ENCODE results near the gene TBC1D32.

TBC1D32 gene

GRCh38 chr6:121235386-121235785, 98.9 kb downstream of the TBC1D32 start:
- H2AK5ac ChIP-seq (ENCODE audit: low read depth, low read length), result no peak overlapping the region
- no peak overlapping the region for H3K18ac ChIP-seq (ENCODE audit: low read length)
- no peak overlapping the region for H2BK15ac ChIP-seq (ENCODE audit: low read length)
- no peak overlapping the region for H3K23ac ChIP-seq (ENCODE audit: low read depth, low read length, poor library complexity)
- no peak for DNase-seq (ENCODE audit: low spot score)
- H3K14ac ChIP-seq (ENCODE audit: low read length), result no peak overlapping the region
- H2AFZ ChIP-seq (ENCODE audit: low read length), result no peak overlapping the region
- H3K27me3 ChIP-seq (ENCODE audit: control insufficient read depth in 3 of 3, insufficient read depth in 3 of 3, low read depth in 1 of 3, low read length in 3 of 3), result no peaks in the 10 kb centered on the region
- no peak overlapping the region for H2BK120ac ChIP-seq (ENCODE audit: low read depth, low read length)
- H3K4me3 ChIP-seq (ENCODE audit: low read length in 2 of 2), result no peak overlapping the region
- no peak overlapping the region for H3K27ac ChIP-seq (replicated peaks; ENCODE audit: low read length)
- no CpG with 5 or more reads among the region's 3 CpGs for WGBS, 2 donors (ENCODE audit: extremely low coverage in 2 of 2, insufficient read length in 2 of 2, insufficient replicate concordance in 1 of 2)
- no peak overlapping the region for H2BK5ac ChIP-seq (ENCODE audit: low read length)
- H4K91ac ChIP-seq (ENCODE audit: low read depth, low read length, poor library complexity), result no peak overlapping the region
- no peak overlapping the region for H2BK12ac ChIP-seq (ENCODE audit: low read length)
- no peaks in the 10 kb centered on the region for H3K36me3 ChIP-seq (replicated peaks in 1 of 2; ENCODE audit: control insufficient read depth in 2 of 2, insufficient read depth in 2 of 2, low read length in 2 of 2)
- H3K4me1 ChIP-seq (ENCODE audit: control insufficient read depth in 2 of 2, insufficient read depth in 1 of 2, low read depth in 1 of 2, low read length in 2 of 2), result peaks cover 0 to 2% of the 10 kb centered on the region in 2 donors
- H3K79me1 ChIP-seq (ENCODE audit: low read depth, low read length), result no peaks in the 10 kb centered on the region
- no peak overlapping the region for H3K9ac ChIP-seq (ENCODE audit: low read depth, low read length, poor library complexity)
- H3K9me3 ChIP-seq (replicated peaks in 1 of 2; ENCODE audit: control insufficient read depth in 2 of 2, insufficient read depth in 1 of 2, low read depth in 1 of 2, low read length in 2 of 2), result no peaks in the 10 kb centered on the region
- no peak overlapping the region for H3K4me2 ChIP-seq (ENCODE audit: insufficient read depth, low read length, poor library complexity, severe bottlenecking)
- H4K8ac ChIP-seq (ENCODE audit: low read depth, low read length), result no peak overlapping the region
- H3K4ac ChIP-seq (ENCODE audit: low read length), result no peak overlapping the region

DNA sequence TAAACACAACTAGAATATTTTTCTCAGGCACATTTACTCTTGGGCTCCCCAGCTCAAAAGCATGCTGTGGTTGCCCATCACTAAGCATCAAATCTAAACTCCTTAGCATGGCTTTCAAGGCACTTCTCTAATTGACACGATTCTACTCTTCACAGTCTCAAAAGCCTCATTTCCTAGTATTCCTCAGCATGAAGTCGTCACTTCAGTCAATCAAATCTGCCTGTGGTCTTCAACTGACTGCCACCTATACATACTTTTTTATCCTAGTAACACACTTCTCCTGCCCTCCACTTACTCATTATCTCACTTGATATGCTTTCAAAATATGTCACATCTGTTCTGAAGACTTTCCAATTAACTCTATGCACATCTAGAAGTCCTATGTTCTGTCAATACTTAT, 110.3 kb downstream of the TBC1D32 start:
- Histone ChIP-seq H2AFZ (ENCODE audit: low read length) (no peak overlapping the region), H3K9ac (ENCODE audit: low read depth, low read length, poor library complexity) (no peak overlapping the region), H2BK15ac (ENCODE audit: low read length) (no peak overlapping the region), H3K4me1 (ENCODE audit: control insufficient read depth in 2 of 2, insufficient read depth in 1 of 2, low read depth in 1 of 2, low read length in 2 of 2) (peaks cover 0 to 3% of the 10 kb centered on the region in 2 donors), H3K4ac (ENCODE audit: low read length) (no peak overlapping the region), H3K36me3 (replicated peaks in 1 of 2; ENCODE audit: control insufficient read depth in 2 of 2, insufficient read depth in 2 of 2, low read length in 2 of 2) (no peaks in the 10 kb centered on the region), H3K27ac (replicated peaks; ENCODE audit: low read length) (no peak overlapping the region), H3K9me3 (replicated peaks in 1 of 2; ENCODE audit: control insufficient read depth in 2 of 2, insufficient read depth in 1 of 2, low read depth in 1 of 2, low read length in 2 of 2) (no peaks in the 10 kb centered on the region), H3K18ac (ENCODE audit: low read length) (no peak overlapping the region), H4K8ac (ENCODE audit: low read depth, low read length) (no peak overlapping the region), H3K14ac (ENCODE audit: low read length) (no peak overlapping the region), H3K4me3 (ENCODE audit: low read length in 2 of 2) (no peak overlapping the region), H3K79me1 (ENCODE audit: low read depth, low read length) (no peaks in the 10 kb centered on the region), H3K27me3 (ENCODE audit: control insufficient read depth in 3 of 3, insufficient read depth in 3 of 3, low read depth in 1 of 3, low read length in 3 of 3) (no peaks in the 10 kb centered on the region), H2BK5ac (ENCODE audit: low read length) (no peak overlapping the region), H3K23ac (ENCODE audit: low read depth, low read length, poor library complexity) (no peak overlapping the region), H3K4me2 (ENCODE audit: insufficient read depth, low read length, poor library complexity, severe bottlenecking) (no peak overlapping the region), H2AK5ac (ENCODE audit: low read depth, low read length) (no peak overlapping the region), H2BK12ac (ENCODE audit: low read length) (no peak overlapping the region), H2BK120ac (ENCODE audit: low read depth, low read length) (no peak overlapping the region), H4K91ac (ENCODE audit: low read depth, low read length, poor library complexity) (no peak overlapping the region)
- WGBS, 2 donors (ENCODE audit: extremely low coverage in 2 of 2, insufficient read length in 2 of 2, insufficient replicate concordance in 1 of 2), result no CpG with 5 or more reads among the region's 2 CpGs
- no peak for DNase-seq (ENCODE audit: low spot score)

- Histone ChIP-seq H3K27ac (replicated peaks; ENCODE audit: low read length) (no peak overlapping the region), H2AK5ac (ENCODE audit: low read depth, low read length) (no peak overlapping the region), H3K36me3 (replicated peaks in 1 of 2; ENCODE audit: control insufficient read depth in 2 of 2, insufficient read depth in 2 of 2, low read length in 2 of 2) (no peaks in the 10 kb centered on the region), H3K4me2 (ENCODE audit: insufficient read depth, low read length, poor library complexity, severe bottlenecking) (no peak overlapping the region), H3K4me3 (ENCODE audit: low read length in 2 of 2) (no peak overlapping the region), H2AFZ (ENCODE audit: low read length) (no peak overlapping the region), H3K4ac (ENCODE audit: low read length) (no peak overlapping the region), H3K4me1 (ENCODE audit: control insufficient read depth in 2 of 2, insufficient read depth in 1 of 2, low read depth in 1 of 2, low read length in 2 of 2) (peaks cover 0 to 3% of the 10 kb centered on the region in 2 donors), H3K79me1 (ENCODE audit: low read depth, low read length) (no peaks in the 10 kb centered on the region), H3K23ac (ENCODE audit: low read depth, low read length, poor library complexity) (no peak overlapping the region), H3K18ac (ENCODE audit: low read length) (no peak overlapping the region), H4K8ac (ENCODE audit: low read depth, low read length) (no peak overlapping the region), H3K9me3 (replicated peaks in 1 of 2; ENCODE audit: control insufficient read depth in 2 of 2, insufficient read depth in 1 of 2, low read depth in 1 of 2, low read length in 2 of 2) (no peaks in the 10 kb centered on the region), H2BK15ac (ENCODE audit: low read length) (no peak overlapping the region), H4K91ac (ENCODE audit: low read depth, low read length, poor library complexity) (no peak overlapping the region), H3K27me3 (ENCODE audit: control insufficient read depth in 3 of 3, insufficient read depth in 3 of 3, low read depth in 1 of 3, low read length in 3 of 3) (no peaks in the 10 kb centered on the region), H2BK120ac (ENCODE audit: low read depth, low read length) (no peak overlapping the region), H2BK5ac (ENCODE audit: low read length) (no peak overlapping the region), H3K9ac (ENCODE audit: low read depth, low read length, poor library complexity) (no peak overlapping the region), H2BK12ac (ENCODE audit: low read length) (no peak overlapping the region), H3K14ac (ENCODE audit: low read length) (no peak overlapping the region)
- WGBS, 2 donors (ENCODE audit: extremely low coverage in 2 of 2, insufficient read length in 2 of 2, insufficient replicate concordance in 1 of 2), result no CpG with 5 or more reads among the region's 2 CpGs
- no peak for DNase-seq (ENCODE audit: low spot score)
Measured at GRCh38 chr6:121223212-121223611, 111.1 kb downstream of the TBC1D32 start.

GRCh38 chr6:121222656-121223055, 111.6 kb downstream of the TBC1D32 start:
- Histone ChIP-seq H3K9ac (ENCODE audit: low read depth, low read length, poor library complexity) (no peak overlapping the region), H3K27ac (replicated peaks; ENCODE audit: low read length) (no peak overlapping the region), H3K18ac (ENCODE audit: low read length) (no peak overlapping the region), H2AK5ac (ENCODE audit: low read depth, low read length) (no peak overlapping the region), H3K9me3 (replicated peaks in 1 of 2; ENCODE audit: control insufficient read depth in 2 of 2, insufficient read depth in 1 of 2, low read depth in 1 of 2, low read length in 2 of 2) (no peaks in the 10 kb centered on the region), H3K4me3 (ENCODE audit: low read length in 2 of 2) (no peak overlapping the region), H2BK15ac (ENCODE audit: low read length) (no peak overlapping the region), H3K27me3 (ENCODE audit: control insufficient read depth in 3 of 3, insufficient read depth in 3 of 3, low read depth in 1 of 3, low read length in 3 of 3) (no peaks in the 10 kb centered on the region), H3K36me3 (replicated peaks in 1 of 2; ENCODE audit: control insufficient read depth in 2 of 2, insufficient read depth in 2 of 2, low read length in 2 of 2) (no peaks in the 10 kb centered on the region), H2BK5ac (ENCODE audit: low read length) (no peak overlapping the region), H3K4me2 (ENCODE audit: insufficient read depth, low read length, poor library complexity, severe bottlenecking) (no peak overlapping the region), H2BK12ac (ENCODE audit: low read length) (no peak overlapping the region), H4K91ac (ENCODE audit: low read depth, low read length, poor library complexity) (no peak overlapping the region), H3K4ac (ENCODE audit: low read length) (no peak overlapping the region), H3K4me1 (ENCODE audit: control insufficient read depth in 2 of 2, insufficient read depth in 1 of 2, low read depth in 1 of 2, low read length in 2 of 2) (peaks cover 0 to 3% of the 10 kb centered on the region in 2 donors), H2AFZ (ENCODE audit: low read length) (no peak overlapping the region), H3K79me1 (ENCODE audit: low read depth, low read length) (no peaks in the 10 kb centered on the region), H3K14ac (ENCODE audit: low read length) (no peak overlapping the region), H2BK120ac (ENCODE audit: low read depth, low read length) (no peak overlapping the region), H3K23ac (ENCODE audit: low read depth, low read length, poor library complexity) (no peak overlapping the region), H4K8ac (ENCODE audit: low read depth, low read length) (no peak overlapping the region)
- WGBS, 2 donors (ENCODE audit: extremely low coverage in 2 of 2, insufficient read length in 2 of 2, insufficient replicate concordance in 1 of 2), result no CpG with 5 or more reads among the region's 3 CpGs
- DNase-seq (ENCODE audit: low spot score), result no peak

Measured in neuronal stem cell (in vitro differentiated cells).